ENCODE data around the gene ZNF232.

ZNF232 gene

DNA sequence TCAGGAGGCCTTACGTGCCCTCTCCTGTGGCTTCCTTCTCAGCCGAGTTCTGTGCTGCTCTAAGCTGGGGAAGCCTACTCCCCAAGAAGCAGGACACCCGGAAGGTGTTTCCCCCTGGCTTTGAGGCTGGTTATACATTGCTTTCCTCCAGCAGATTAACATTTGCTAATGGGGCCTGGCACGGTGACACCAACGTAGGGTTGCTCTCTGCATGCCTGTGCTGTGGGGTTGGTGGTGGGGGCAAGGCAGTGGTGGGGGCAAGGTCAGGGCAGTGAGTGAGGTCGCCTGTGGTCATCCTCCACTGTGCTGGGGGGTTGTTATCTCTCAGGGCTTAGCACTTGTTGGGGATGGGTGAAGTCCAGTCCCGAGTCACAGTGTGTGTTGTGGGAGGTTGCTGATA lies 8.4 kb upstream of the ZNF232 start:
- no peak overlapping the region for H2AFZ ChIP-seq (ENCODE audit: low read length)
- H3K9me2 ChIP-seq (replicated peaks; ENCODE audit: insufficient read depth, low read length): no peaks in the 10 kb centered on the region
- TF ChIP-seq EZH2 (optimal IDR thresholded peaks at IDR 0.05; ENCODE audit: low read depth, low read length) (no peak), EZH2phosphoT487 (IDR thresholded peaks at IDR 0.05; ENCODE audit: low read length) (no peak), CTCF (IDR thresholded peaks at IDR 0.05; ENCODE audit: low read length) (no peak)
- DNase-seq: no peak
- no peak overlapping the region for H3K4me3 ChIP-seq (ENCODE audit: low read length)
- H4K20me1 ChIP-seq (ENCODE audit: insufficient read depth, low read length): no peaks in the 10 kb centered on the region
- no peaks in the 10 kb centered on the region for H3K4me1 ChIP-seq (ENCODE audit: low read length)
- H3K9me3 ChIP-seq (replicated peaks; ENCODE audit: insufficient read depth, low read length): no peaks in the 10 kb centered on the region
- no peak overlapping the region for H3K27ac ChIP-seq (ENCODE audit: low read length)
- no peaks in the 10 kb centered on the region for H3F3A ChIP-seq (ENCODE audit: insufficient read depth, low read length)
- no peaks in the 10 kb centered on the region for H3K79me2 ChIP-seq (ENCODE audit: low read length)
- H3K36me3 ChIP-seq (replicated peaks; ENCODE audit: insufficient read depth, low read length): no peaks in the 10 kb centered on the region
- no peak overlapping the region for H3K4me2 ChIP-seq (ENCODE audit: low read depth, low read length)
- no peak overlapping the region for H3K9ac ChIP-seq (ENCODE audit: low read length)
- H3K27me3 ChIP-seq (replicated peaks; ENCODE audit: insufficient read depth, low read length): no peaks in the 10 kb centered on the region; the same call in 1 of the 2 replicates

DNA sequence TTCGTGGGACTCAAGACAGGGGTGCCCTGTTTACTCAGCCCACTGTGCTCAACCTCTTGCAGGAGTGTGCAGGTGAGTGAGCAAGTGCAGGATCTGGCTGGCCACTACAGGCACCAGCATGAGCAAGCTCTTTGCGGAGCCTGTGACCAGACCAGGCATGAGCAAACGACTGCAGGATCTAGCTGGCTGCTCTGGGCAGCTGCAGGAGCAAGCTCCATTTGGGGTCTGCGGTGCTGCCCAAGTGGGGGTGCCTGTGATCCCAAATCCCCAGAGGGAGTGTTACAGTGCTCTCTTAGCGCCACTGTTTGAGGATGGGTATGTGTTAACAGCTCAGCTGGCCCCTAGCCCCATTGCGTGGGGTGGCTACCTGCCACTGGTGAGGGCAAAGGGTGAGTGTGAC lies 6.5 kb upstream of the ZNF232 start:
- Histone ChIP-seq H3K4me1 (ENCODE audit: low read length) (no peaks in the 10 kb centered on the region), H3F3A (ENCODE audit: insufficient read depth, low read length) (no peaks in the 10 kb centered on the region), H3K27me3 (replicated peaks; ENCODE audit: insufficient read depth, low read length) (no peaks in the 10 kb centered on the region; the same call in 1 of the 2 replicates), H3K9me3 (replicated peaks; ENCODE audit: insufficient read depth, low read length) (no peaks in the 10 kb centered on the region), H3K4me2 (ENCODE audit: low read depth, low read length) (no peak overlapping the region), H3K27ac (ENCODE audit: low read length) (no peak overlapping the region), H2AFZ (ENCODE audit: low read length) (no peak overlapping the region), H4K20me1 (ENCODE audit: insufficient read depth, low read length) (no peaks in the 10 kb centered on the region), H3K9ac (ENCODE audit: low read length) (no peak overlapping the region), H3K79me2 (ENCODE audit: low read length) (no peaks in the 10 kb centered on the region), H3K36me3 (replicated peaks; ENCODE audit: insufficient read depth, low read length) (no peaks in the 10 kb centered on the region), H3K9me2 (replicated peaks; ENCODE audit: insufficient read depth, low read length) (no peaks in the 10 kb centered on the region), H3K4me3 (ENCODE audit: low read length) (no peak overlapping the region)
- TF ChIP-seq EZH2 (optimal IDR thresholded peaks at IDR 0.05; ENCODE audit: low read depth, low read length) (no peak), CTCF (IDR thresholded peaks at IDR 0.05; ENCODE audit: low read length) (no peak), EZH2phosphoT487 (IDR thresholded peaks at IDR 0.05; ENCODE audit: low read length) (no peak)
- no peak for DNase-seq

DNA sequence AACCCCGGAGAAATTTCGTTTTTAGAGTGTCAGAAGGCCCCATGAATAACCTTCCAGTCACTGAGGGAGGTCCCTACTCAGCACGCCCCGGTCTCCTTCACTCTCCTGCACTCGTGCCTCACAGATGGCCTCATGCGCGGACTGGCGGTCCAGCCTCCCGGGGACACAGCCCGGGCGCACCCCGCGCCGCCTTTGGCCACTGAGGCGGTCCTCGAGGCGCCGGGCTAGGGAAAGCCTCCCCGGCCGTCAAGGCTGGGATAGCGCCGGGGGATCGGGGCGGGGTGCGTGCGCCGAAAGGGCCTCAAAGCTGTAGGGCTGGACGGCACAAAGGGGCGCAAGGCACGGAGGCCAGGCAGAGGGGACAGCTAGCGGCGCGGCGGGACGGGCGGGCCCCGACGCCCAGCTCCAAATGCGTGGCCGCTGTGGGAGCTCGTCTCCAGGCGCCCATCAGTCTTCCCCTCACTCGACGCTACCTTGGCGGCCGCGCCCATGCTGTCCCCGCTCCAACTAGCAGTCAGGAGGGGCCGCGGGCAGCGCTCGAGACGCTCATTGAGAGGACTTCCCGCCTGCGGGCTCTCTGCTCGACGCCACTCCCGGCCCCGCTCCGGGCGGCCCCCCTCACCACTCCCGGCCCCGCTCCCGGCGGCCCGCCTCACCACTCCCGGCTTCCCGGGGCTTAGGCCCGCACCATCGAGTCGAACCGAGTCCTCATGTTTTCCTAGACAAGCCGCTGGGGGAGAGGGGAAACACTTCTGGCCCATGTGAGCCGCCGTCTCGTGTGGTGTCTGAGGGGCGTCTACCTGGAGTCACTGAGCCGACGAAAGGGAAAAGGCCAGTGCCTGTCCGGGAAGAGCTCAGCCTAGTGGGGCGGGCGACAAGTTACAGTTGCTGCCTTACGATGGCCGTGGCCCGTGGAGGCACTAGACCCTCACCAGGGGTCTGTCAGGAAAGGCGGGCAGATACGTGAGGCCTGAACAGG lies 4.3 kb upstream of the ZNF232 start, which contains the start of gene USP6:
Gene USP6, plus strand, starts transcription at position 360 of the 979 bp plus-strand sequence. CDS start 14,336 bp downstream, outside the sequence.
- peaks cover 6% of the 10 kb centered on the region for H3K79me2 ChIP-seq (ENCODE audit: low read length)
- DNase-seq: no peak
- H3K9me2 ChIP-seq (replicated peaks; ENCODE audit: insufficient read depth, low read length): no peaks in the 10 kb centered on the region
- H3K27ac ChIP-seq (ENCODE audit: low read length): no peak within 1 kb of the TSS
- H2AFZ ChIP-seq (ENCODE audit: low read length): no peak within 1 kb of the TSS
- no peaks in the 10 kb centered on the region for H3K9me3 ChIP-seq (replicated peaks; ENCODE audit: insufficient read depth, low read length)
- no peaks in the 10 kb centered on the region for H3K4me1 ChIP-seq (ENCODE audit: low read length)
- no peaks in the 10 kb centered on the region for H4K20me1 ChIP-seq (ENCODE audit: insufficient read depth, low read length)
- H3K9ac ChIP-seq (ENCODE audit: low read length): no peak within 1 kb of the TSS
- no peaks in the 10 kb centered on the region; the same call in 1 of the 2 replicates for H3K27me3 ChIP-seq (replicated peaks; ENCODE audit: insufficient read depth, low read length)
- H3K36me3 ChIP-seq (replicated peaks; ENCODE audit: insufficient read depth, low read length): no peaks in the 10 kb centered on the region
- TF ChIP-seq CTCF (IDR thresholded peaks at IDR 0.05; ENCODE audit: low read length): no peak
- TF ChIP-seq EZH2phosphoT487 (IDR thresholded peaks at IDR 0.05; ENCODE audit: low read length): no peak
- TF ChIP-seq EZH2 (optimal IDR thresholded peaks at IDR 0.05; ENCODE audit: low read depth, low read length): no peak
- H3K4me3 ChIP-seq (ENCODE audit: low read length): no peak within 1 kb of the TSS
- H3K4me2 ChIP-seq (ENCODE audit: low read depth, low read length): no peak within 1 kb of the TSS
- H3F3A ChIP-seq (ENCODE audit: insufficient read depth, low read length): 0 out of 2 replicates have a peak, but pooled peaks cover 3% of the 10 kb centered on the region
